ENCODE data around the gene DBI. TPM values are rescaled to one million over a fixed set of nuclear protein-coding genes. Genes with fewer than 3 reads are reported as not detected.

DBI gene
- total RNA-seq, 2 experiments from 2014 or later: 142 to 143 TPM

GRCh38 chr2:119407430-119408220, 40.8 kb downstream of the DBI start:
- no peak overlapping the region for H3K27ac Mint-ChIP-seq
- intact Hi-C loops (cut with micrococcal nuclease): loop anchor here (5.0 kb wide), 1 partner anchor 70 kb away; no protein-coding TSS in a partner anchor
- DNase-seq (peak; percentile 42), ATAC-seq (peak; percentile 66)
- no peaks in the 10 kb centered on the region for H3K36me3 Mint-ChIP-seq (ENCODE audit: low read depth)
- ChIA-PET POLR2A (no interaction called here), CTCF (interaction anchor here (0.9 to 1.2 kb wide), 4 partner anchors 9 to 58 kb away, joined by 3 to 5 read pairs (median 4); no protein-coding TSS in a partner anchor)
- no peaks in the 10 kb centered on the region for H3K4me1 Mint-ChIP-seq (ENCODE audit: low read depth)
- TF ChIP-seq CTCF (IDR thresholded peaks at IDR 0.05): peak; percentile 72
- no peaks in the 10 kb centered on the region for H3K9me3 Mint-ChIP-seq
- peaks cover 3% of the 10 kb centered on the region for H3K27me3 Mint-ChIP-seq
- H3K4me3 Mint-ChIP-seq: no peak overlapping the region

GRCh38 chr2:119408221-119408619, 41.4 kb downstream of the DBI start:
- ChIA-PET CTCF (interaction anchor here (0.9 to 1.0 kb wide), 3 partner anchors 8 to 40 kb away, joined by 3 to 5 read pairs (median 4); no protein-coding TSS in a partner anchor), POLR2A (no interaction called here)
- no peak for DNase-seq
- Mint-ChIP-seq H3K4me3 (no peak overlapping the region), H3K27ac (no peak overlapping the region), H3K36me3 (ENCODE audit: low read depth) (no peaks in the 10 kb centered on the region), H3K9me3 (no peaks in the 10 kb centered on the region), H3K4me1 (ENCODE audit: low read depth) (no peaks in the 10 kb centered on the region), H3K27me3 (peaks cover 3% of the 10 kb centered on the region)
- intact Hi-C loops (cut with micrococcal nuclease): loop anchor here (5.0 kb wide), 1 partner anchor 69 kb away; no protein-coding TSS in a partner anchor
- no peak for ATAC-seq
- TF ChIP-seq CTCF (IDR thresholded peaks at IDR 0.05): no peak

DNA sequence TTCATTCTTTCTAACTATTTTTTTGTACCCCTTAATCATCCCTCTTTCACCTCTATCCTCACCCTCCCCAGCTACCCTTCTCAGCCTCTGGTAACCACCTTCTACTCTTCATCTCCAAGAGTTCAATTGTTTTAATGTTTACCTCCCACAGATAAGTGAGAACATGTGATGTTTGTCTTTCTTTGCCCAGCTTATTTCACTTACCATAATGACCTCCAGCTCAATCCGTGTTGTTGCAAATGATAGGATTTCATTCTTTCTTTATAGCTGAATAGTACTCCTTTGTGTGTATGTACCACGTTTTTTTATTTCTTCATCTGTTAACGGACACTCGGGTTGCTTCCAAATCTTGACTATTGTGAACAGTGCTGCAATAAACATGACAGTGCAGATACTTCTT, 42.7 kb downstream of the DBI start:
- H3K27ac Mint-ChIP-seq: no peak overlapping the region
- CTCF ChIA-PET: interaction anchor here (0.8 to 1.5 kb wide), 3 partner anchors 66 to 252 kb away, joined by 3 to 4 read pairs (median 3); no protein-coding TSS in a partner anchor

DNA sequence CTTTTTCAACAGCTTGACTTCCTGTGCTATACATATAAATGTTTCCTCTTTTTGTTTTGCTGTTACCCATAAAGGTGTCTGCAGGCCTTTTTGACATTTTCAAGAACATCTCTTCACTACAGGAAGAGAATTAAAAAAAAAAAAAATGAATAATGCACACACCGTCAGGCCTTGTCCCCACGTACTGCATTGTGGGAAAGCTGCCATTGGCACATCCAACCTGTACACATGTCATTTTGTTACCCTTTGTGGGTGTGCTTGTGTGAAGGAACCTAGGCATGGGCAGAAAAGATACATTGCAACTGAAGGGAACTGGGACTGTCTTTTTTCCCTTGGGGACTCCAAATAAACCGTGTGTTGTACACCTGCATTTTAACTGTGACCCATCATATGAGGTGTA, 48.1 kb downstream of the DBI start:
- no peak overlapping the region for H3K27ac Mint-ChIP-seq
- CTCF ChIA-PET: no interaction called here
- no peak for DNase-seq
- H3K9me3 Mint-ChIP-seq: no peaks in the 10 kb centered on the region
- POLR2A ChIA-PET: no interaction called here
- no peaks in the 10 kb centered on the region for H3K4me1 Mint-ChIP-seq (ENCODE audit: low read depth)
- no peak for ATAC-seq
- peaks cover 2% of the 10 kb centered on the region for H3K27me3 Mint-ChIP-seq
- no peaks in the 10 kb centered on the region for H3K36me3 Mint-ChIP-seq (ENCODE audit: low read depth)
- intact Hi-C loops (cut with micrococcal nuclease): no loop called here
- H3K4me3 Mint-ChIP-seq: no peak overlapping the region
- TF ChIP-seq CTCF (IDR thresholded peaks at IDR 0.05): no peak

More for the DNA sequence above, 42.7 kb downstream of the DBI start:
- no peak for DNase-seq
- intact Hi-C loops (cut with micrococcal nuclease): loop anchor here (5.0 kb wide), 1 partner anchor 68 kb away; no protein-coding TSS in a partner anchor
- Mint-ChIP-seq H3K4me3 (no peak overlapping the region), H3K9me3 (no peaks in the 10 kb centered on the region), H3K36me3 (ENCODE audit: low read depth) (no peaks in the 10 kb centered on the region), H3K27me3 (no peaks in the 10 kb centered on the region), H3K4me1 (ENCODE audit: low read depth) (no peaks in the 10 kb centered on the region)
- no peak for TF ChIP-seq CTCF (IDR thresholded peaks at IDR 0.05)
- POLR2A ChIA-PET: no interaction called here
- no peak for ATAC-seq

DNA sequence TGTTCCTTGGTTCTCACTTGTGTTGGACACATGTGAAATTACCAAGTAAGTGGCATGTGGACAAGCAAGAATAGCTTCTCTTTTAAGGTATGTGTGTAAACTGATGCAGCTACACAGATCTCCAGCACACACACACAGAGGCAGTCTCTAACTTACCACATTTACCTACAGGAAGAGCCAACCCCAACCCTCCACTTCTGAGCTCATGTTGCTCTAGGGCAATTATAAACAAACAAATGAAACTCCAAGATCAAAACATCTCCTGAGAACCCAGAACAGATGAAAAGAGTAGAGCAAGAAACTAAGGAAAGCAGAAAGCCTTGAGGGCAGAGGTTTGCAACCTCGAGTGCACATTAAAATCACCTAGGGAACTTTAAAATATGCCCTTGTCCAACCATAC, 48.9 kb downstream of the DBI start:
- CTCF ChIA-PET: no interaction called here
- Mint-ChIP-seq H3K36me3 (ENCODE audit: low read depth) (no peaks in the 10 kb centered on the region), H3K27me3 (peaks cover 2% of the 10 kb centered on the region), H3K4me3 (no peak overlapping the region), H3K9me3 (no peaks in the 10 kb centered on the region), H3K4me1 (ENCODE audit: low read depth) (no peaks in the 10 kb centered on the region), H3K27ac (no peak overlapping the region)
- no peak for ATAC-seq
- DNase-seq: no peak
- TF ChIP-seq CTCF (IDR thresholded peaks at IDR 0.05): no peak
- POLR2A ChIA-PET: no interaction called here
- intact Hi-C loops (cut with micrococcal nuclease): no loop called here

Measured in activated CD8-positive, alpha-beta T cell treated with anti-CD3 and anti-CD28 coated beads for 36 hours (primary cell).